OCI-LY3 (cell line): ENCODE data around the gene GIPC1.
A peak's percentile ranks its signal among the peaks of the same experiment; 100 is the strongest.
"Not testable (repeated sequence)": the region's sequence is repeated elsewhere in the genome, so short reads cannot be mapped to it uniquely, and the experiment has no call there.

Experiments
- H2AFZ ChIP-seq: fragments of 200-600, 300-600 bp; shearing (Covaris generic); 2 replicates; pipeline ENCODE4 v1.6.0; 2014; ENCODE audit warnings: antibody characterized with exemption, low read depth, low read length
- H3K27ac ChIP-seq: fragments of 200-600, 300-600 bp; sonication (generic); 2 replicates; pipeline ENCODE4 v1.5.1; 2014; ENCODE audit warnings: mild to moderate bottlenecking, low read length, moderate library complexity, mixed read lengths
- H3K27me3 ChIP-seq: fragments of 200-600, 300-600 bp; sonication (generic); 2 replicates; pipeline ENCODE4 v1.6.1; 2014; ENCODE audit warnings: low read depth, low read length, mixed read lengths
- H3K36me3 ChIP-seq: fragments of 200-600, 300-600 bp; sonication (generic); replicated peaks from 2 replicates; pipeline ENCODE3; 2014; ENCODE audit warnings: low read depth, low read length, mixed read lengths
- H3K4me1 ChIP-seq: fragments of 300-600, 200-600 bp; sonication (generic); 2 replicates; pipeline ENCODE4 v1.6.1; 2014; ENCODE audit warnings: low read length, mixed read lengths
- H3K4me2 ChIP-seq: fragments of 200-600, 300-600 bp; sonication (generic); 2 replicates; pipeline ENCODE4 v1.6.1; 2014; ENCODE audit warnings: low read length, mixed read lengths
- H3K4me3 ChIP-seq: fragments of 300-600, 200-600 bp; sonication (generic); 2 replicates; pipeline ENCODE4 v1.5.1; 2014; ENCODE audit warnings: antibody characterized with exemption, mild to moderate bottlenecking, low read length, moderate library complexity
- H3K79me2 ChIP-seq: fragments of 300-600, 200-600 bp; shearing (Covaris generic); 2 replicates; pipeline ENCODE4 v1.6.1; 2014; ENCODE audit warnings: mild to moderate bottlenecking, low read length, mixed read lengths
- H3K9ac ChIP-seq: fragments of 300-600, 200-600 bp; shearing (Covaris generic); 2 replicates; pipeline ENCODE4 v1.6.0; 2014; ENCODE audit warnings: mild to moderate bottlenecking, low read length, moderate library complexity
- H3K9me3 ChIP-seq: fragments of 200-600, 300-600 bp; shearing (Covaris generic); 2 replicates; pipeline ENCODE4 v1.6.1; 2014; ENCODE audit warnings: low read length, mixed read lengths; ENCODE audit not compliant: insufficient read depth
- H4K20me1 ChIP-seq: fragments of 200-600, 300-600 bp; sonication (generic); 2 replicates; pipeline ENCODE4 v1.6.1; 2016; ENCODE audit warnings: low read length, mixed read lengths; ENCODE audit not compliant: insufficient read depth
- CTCF ChIP-seq: fragments of 200-600, 300-600 bp; sonication (generic); IDR thresholded peaks from 2 replicates; pipeline ENCODE4 v1.5.1; 2014; ENCODE audit warnings: antibody characterized with exemption, low read length, low read depth
- EZH2phosphoT487 ChIP-seq: fragments of 200-600 bp; shearing (Covaris generic); IDR thresholded peaks from 2 replicates; pipeline ENCODE4 v1.6.1; 2018; ENCODE audit warnings: antibody characterized with exemption, mixed run types, low read depth

The GIPC1 gene

GRCh38 chr19:14544047-14544446 is 48.1 kb upstream of the GIPC1 start:
- H3K4me3 ChIP-seq: no peak overlapping the region
- H3K9me3 ChIP-seq: no peaks in the 10 kb centered on the region
- no peak for TF ChIP-seq EZH2phosphoT487
- TF ChIP-seq CTCF: no peak
- H2AFZ ChIP-seq: no peak overlapping the region
- H3K79me2 ChIP-seq: peaks cover 73% of the 10 kb centered on the region
- peaks cover 11% of the 10 kb centered on the region for H3K4me1 ChIP-seq
- peaks cover 40% of the 10 kb centered on the region for H4K20me1 ChIP-seq
- H3K9ac ChIP-seq: no peak overlapping the region
- no peaks in the 10 kb centered on the region for H3K27me3 ChIP-seq
- H3K4me2 ChIP-seq: no peak overlapping the region
- no peak overlapping the region for H3K27ac ChIP-seq
- H3K36me3 ChIP-seq: peaks cover 22% of the 10 kb centered on the region

- Histone ChIP-seq H3K27me3 (no peaks in the 10 kb centered on the region), H3K79me2 (peaks cover 73% of the 10 kb centered on the region), H3K36me3 (peaks cover 16% of the 10 kb centered on the region), H3K4me3 (no peak overlapping the region), H2AFZ (no peak overlapping the region), H3K4me1 (peaks cover 11% of the 10 kb centered on the region), H3K9me3 (no peaks in the 10 kb centered on the region), H3K27ac (no peak overlapping the region), H4K20me1 (peaks cover 42% of the 10 kb centered on the region), H3K4me2 (no peak overlapping the region), H3K9ac (no peak overlapping the region)
- TF ChIP-seq CTCF (no peak), EZH2phosphoT487 (no peak)
Observed at GRCh38 chr19:14542711-14543328, 46.9 kb upstream of the GIPC1 start.

GRCh38 chr19:14541979-14542378 is 46.1 kb upstream of the GIPC1 start:
- H2AFZ ChIP-seq, H3K27ac ChIP-seq, H3K9ac ChIP-seq, H3K9me3 ChIP-seq, H3K27me3 ChIP-seq, H3K4me3 ChIP-seq, H3K4me2 ChIP-seq: not testable (repeated sequence)
- peaks cover 80% of the 10 kb centered on the region for H3K79me2 ChIP-seq
- peaks cover 11% of the 10 kb centered on the region for H3K4me1 ChIP-seq
- peaks cover 46% of the 10 kb centered on the region for H4K20me1 ChIP-seq
- H3K36me3 ChIP-seq: peaks cover 16% of the 10 kb centered on the region

GRCh38 chr19:14540741-14541525 is 45.0 kb upstream of the GIPC1 start:
- H2AFZ ChIP-seq: no peak overlapping the region
- H3K9ac ChIP-seq: peak overlapping the region; percentile 37; the same call in 1 of the 2 replicates
- H3K27ac ChIP-seq: peak overlapping the region; percentile 59
- H3K79me2 ChIP-seq: peaks cover 81% of the 10 kb centered on the region
- peaks cover 11% of the 10 kb centered on the region for H3K4me1 ChIP-seq
- no peaks in the 10 kb centered on the region for H3K27me3 ChIP-seq
- H3K36me3 ChIP-seq: peaks cover 16% of the 10 kb centered on the region
- peak overlapping the region; percentile 3; the same call in 1 of the 2 replicates for H3K4me3 ChIP-seq
- no peaks in the 10 kb centered on the region for H3K9me3 ChIP-seq
- H4K20me1 ChIP-seq: peaks cover 49% of the 10 kb centered on the region
- TF ChIP-seq CTCF (no peak), EZH2phosphoT487 (no peak)
- peak overlapping the region; percentile 37 for H3K4me2 ChIP-seq
